WTC11 (cell line): Measurements from ENCODE around the gene IPO4. TPM values are rescaled to one million over a fixed set of nuclear protein-coding genes. Genes with fewer than 3 reads are reported as not detected.

ENCODE experiments used
- ATAC-seq: fragments of 200-7000 bp; cut with Tn5 transposase; 2 replicates; pipeline ENCODE4 v1.10.0; 2021; ENCODE audit warnings: mild to moderate bottlenecking, moderate library complexity
- CTCF ChIA-PET: fragments of 300-600 bp; sonication (Branson Sonifier 250); formaldehyde crosslinking; loops from one replicate; lab custom pipeline; 2021; ENCODE audit warnings: antibody characterized with exemption; lab: Charles Lee
- POLR2A ChIA-PET: fragments of 350-600 bp; sonication (Branson Sonifier 250); formaldehyde crosslinking; loops from one replicate; lab custom pipeline; 2021; ENCODE audit warnings: antibody characterized with exemption; lab: Charles Lee
- DNase-seq: peaks from one replicate; pipeline ENCODE4 v3.0.0; 2021; ENCODE audit warnings: low spot score
- H3K27ac Mint-ChIP-seq: 2 replicates; pipeline ENCODE4 v1.8.0; 2021; ENCODE audit warnings: mixed read lengths
- H3K27me3 Mint-ChIP-seq: 2 replicates; pipeline ENCODE4 v1.8.0; 2021; ENCODE audit warnings: low read depth, mild to moderate bottlenecking, moderate library complexity, mixed read lengths
- H3K36me3 Mint-ChIP-seq: 2 replicates; pipeline ENCODE4 v1.8.0; 2021; ENCODE audit warnings: mixed read lengths
- H3K4me1 Mint-ChIP-seq: 2 replicates; pipeline ENCODE4 v1.8.0; 2022; ENCODE audit warnings: mixed read lengths
- H3K4me3 Mint-ChIP-seq: 2 replicates; pipeline ENCODE4 v1.8.0; 2021; ENCODE audit warnings: mild to moderate bottlenecking, moderate library complexity, mixed read lengths
- H3K9me3 Mint-ChIP-seq: 2 replicates; pipeline ENCODE4 v1.8.0; 2021; ENCODE audit warnings: mixed read lengths
- AFF4 ChIP-seq: sonication (generic); formaldehyde crosslinking; IDR thresholded peaks from 2 replicates; pipeline ENCODE4 v1.8.1; 2023; ENCODE audit warnings: mild to moderate bottlenecking, missing genetic modification reagents, borderline replicate concordance
- CREB1 ChIP-seq: sonication (generic); formaldehyde crosslinking; IDR thresholded peaks from 2 replicates; pipeline ENCODE4 v1.8.0; 2023; ENCODE audit warnings: mild to moderate bottlenecking, missing genetic modification reagents
- FOXK1 ChIP-seq: sonication (generic); formaldehyde crosslinking; IDR thresholded peaks from 2 replicates; pipeline ENCODE4 v1.8.0; 2022; ENCODE audit warnings: mild to moderate bottlenecking, moderate library complexity, missing genetic modification reagents
- HMGXB4 ChIP-seq: sonication (generic); formaldehyde crosslinking; IDR thresholded peaks from 2 replicates; pipeline ENCODE4 v1.8.1; 2023; ENCODE audit warnings: mild to moderate bottlenecking, moderate library complexity, missing genetic modification reagents
- JAZF1 ChIP-seq: fragments of 250-450 bp; sonication (Bioruptor Pico); IDR thresholded peaks from 2 replicates; pipeline ENCODE4 v1.9.0; 2021; ENCODE audit warnings: moderate library complexity, mild to moderate bottlenecking, inconsistent platforms
- NFE2L1 ChIP-seq: sonication (generic); formaldehyde crosslinking; IDR thresholded peaks from 2 replicates; pipeline ENCODE4 v1.8.1; 2023; ENCODE audit warnings: missing genetic modification reagents
- PREB ChIP-seq: sonication (generic); formaldehyde crosslinking; IDR thresholded peaks from 2 replicates; pipeline ENCODE4 v1.8.1; 2022; ENCODE audit warnings: mild to moderate bottlenecking, missing genetic modification reagents, moderate library complexity, borderline replicate concordance
- RELA ChIP-seq: sonication (generic); formaldehyde crosslinking; IDR thresholded peaks from 2 replicates; pipeline ENCODE4 v1.8.1; 2022; ENCODE audit warnings: missing genetic modification reagents, mild to moderate bottlenecking, borderline replicate concordance
- SMAD3 ChIP-seq: sonication (generic); formaldehyde crosslinking; IDR thresholded peaks from 2 replicates; pipeline ENCODE4 v1.8.0; 2022; ENCODE audit warnings: missing genetic modification reagents, mild to moderate bottlenecking, borderline replicate concordance
- SMAD4 ChIP-seq: sonication (generic); formaldehyde crosslinking; IDR thresholded peaks from 2 replicates; pipeline ENCODE4 v1.8.0; 2022; ENCODE audit warnings: mild to moderate bottlenecking, missing genetic modification reagents
- USF2 ChIP-seq: sonication (generic); formaldehyde crosslinking; IDR thresholded peaks from 2 replicates; pipeline ENCODE4 v1.8.1; 2023; ENCODE audit warnings: mild to moderate bottlenecking, missing genetic modification reagents, moderate library complexity
- ZBTB21 ChIP-seq: sonication (generic); formaldehyde crosslinking; IDR thresholded peaks from 2 replicates; pipeline ENCODE4 v1.8.1; 2023; ENCODE audit warnings: mild to moderate bottlenecking, missing genetic modification reagents, borderline replicate concordance
- ZNF121 ChIP-seq: sonication (generic); formaldehyde crosslinking; IDR thresholded peaks from 2 replicates; pipeline ENCODE4 v1.8.0; 2023; ENCODE audit warnings: missing genetic modification reagents
- ZNF219 ChIP-seq: sonication (generic); formaldehyde crosslinking; IDR thresholded peaks from 2 replicates; pipeline ENCODE4 v1.8.0; 2023; ENCODE audit warnings: missing genetic modification reagents, mild to moderate bottlenecking, borderline replicate concordance
- ZNF263 ChIP-seq: sonication (generic); formaldehyde crosslinking; IDR thresholded peaks from 2 replicates; pipeline ENCODE4 v1.8.1; 2022; ENCODE audit warnings: low read depth, mild to moderate bottlenecking, moderate library complexity, missing genetic modification reagents
- ZNF281 ChIP-seq: sonication (generic); formaldehyde crosslinking; IDR thresholded peaks from 2 replicates; pipeline ENCODE4 v1.8.0; 2023; ENCODE audit warnings: mild to moderate bottlenecking, missing genetic modification reagents
- ZNF396 ChIP-seq: fragments of 250-450 bp; sonication (Bioruptor Pico); IDR thresholded peaks from 2 replicates; pipeline ENCODE4 v1.8.0; 2021; ENCODE audit warnings: mild to moderate bottlenecking, moderate library complexity, borderline replicate concordance
- ZNF532 ChIP-seq: fragments of 250-450 bp; sonication (Bioruptor Pico); IDR thresholded peaks from 2 replicates; pipeline ENCODE4 v1.9.0; 2021; ENCODE audit warnings: mild to moderate bottlenecking, borderline replicate concordance
- total RNA-seq: library from RNA; stranded (reverse); gene quantifications from 3 replicates; pipeline ENCODE4 v1.2.3, GENCODE V29; 2021

IPO4 gene
- total RNA-seq, 1 experiment from 2014 or later, result 128 TPM

GRCh38 chr14:24156840-24157239, 31.8 kb downstream of the IPO4 start (continued):
- no peak for TF ChIP-seq ZNF532 (CRISPR knock-in tag)
- no peak for TF ChIP-seq SMAD4 (CRISPR knock-in tag)
- no peak for TF ChIP-seq RELA
- no peak for TF ChIP-seq PREB (CRISPR knock-in tag)
- TF ChIP-seq ZNF281 (CRISPR knock-in tag), result no peak
- no peak for TF ChIP-seq ZNF396 (CRISPR knock-in tag)
- TF ChIP-seq SMAD3 (CRISPR knock-in tag), result no peak
- no peak for TF ChIP-seq USF2
- TF ChIP-seq ZBTB21, result no peak
- TF ChIP-seq AFF4 (CRISPR knock-in tag), result no peak
- no peak for TF ChIP-seq CREB1 (CRISPR knock-in tag)
- TF ChIP-seq, all 79 proteins: peak for 0

- Mint-ChIP-seq H3K36me3 (peaks cover 63% of the 10 kb centered on the region), H3K27me3 (no peaks in the 10 kb centered on the region), H3K4me1 (no peaks in the 10 kb centered on the region), H3K27ac (no peak overlapping the region), H3K4me3 (no peak overlapping the region), H3K9me3 (no peaks in the 10 kb centered on the region)
- DNase-seq (no peak), ATAC-seq (no peak)
- POLR2A ChIA-PET, result interaction anchor here (0.6 kb wide), 1 partner anchor 461 kb away, joined by 3 read pairs; no protein-coding TSS in a partner anchor
- CTCF ChIA-PET, result no interaction called here
- no peak for TF ChIP-seq NFE2L1
- no peak for TF ChIP-seq JAZF1 (CRISPR knock-in tag)
- no peak for TF ChIP-seq ZNF121 (CRISPR knock-in tag)
- no peak for TF ChIP-seq ZNF263 (CRISPR knock-in tag)
- no peak for TF ChIP-seq FOXK1 (CRISPR knock-in tag)
- no peak for TF ChIP-seq USF2
- no peak for TF ChIP-seq ZNF219 (CRISPR knock-in tag)
- TF ChIP-seq HMGXB4, result no peak
- TF ChIP-seq ZBTB21, result no peak
Observed at GRCh38 chr14:24155100-24155499, 33.5 kb downstream of the IPO4 start.
